LNCaP clone FGC (cell line): ENCODE data around the gene ADGRD1.

Experiments used
- DNase-seq: peaks from one replicate; pipeline ENCODE4 v3.0.0-alpha.2; 2011; ENCODE audit warnings: low read depth
- H3K4me3 ChIP-seq: 2 replicates; pipeline ENCODE4 v1.5.1; 2011; ENCODE audit warnings: mild to moderate bottlenecking, low read depth, low read length, control low read depth
- CTCF ChIP-seq: IDR thresholded peaks from 2 replicates; pipeline ENCODE4 v1.5.1; 2012; ENCODE audit warnings: mild to moderate bottlenecking; ENCODE audit not compliant: control insufficient read depth, insufficient read depth; ENCODE audit errors: extremely low read depth

The ADGRD1 gene

GRCh38 chr12:131034631-131035244, 81.0 kb downstream of the ADGRD1 start:
- no peak for TF ChIP-seq CTCF
- no peak overlapping the region for H3K4me3 ChIP-seq

GRCh38 chr12:131035245-131035681, 81.6 kb downstream of the ADGRD1 start:
- DNase-seq = no peak
- TF ChIP-seq CTCF = no peak
- H3K4me3 ChIP-seq = no peak overlapping the region

More at GRCh38 chr12:131034631-131035244, 81.0 kb downstream of the ADGRD1 start:
- DNase-seq = no peak

GRCh38 chr12:131038159-131038558, 84.5 kb downstream of the ADGRD1 start:
- DNase-seq = no peak
- TF ChIP-seq CTCF = no peak
- H3K4me3 ChIP-seq = no peak overlapping the region

GRCh38 chr12:131038961-131039950, 85.5 kb downstream of the ADGRD1 start:
- no peak overlapping the region for H3K4me3 ChIP-seq
- no peak for DNase-seq
- TF ChIP-seq CTCF = no peak

GRCh38 chr12:131040491-131040890, 86.8 kb downstream of the ADGRD1 start:
- no peak for TF ChIP-seq CTCF
- no peak overlapping the region for H3K4me3 ChIP-seq
- no peak for DNase-seq

GRCh38 chr12:131041216-131041967, 87.7 kb downstream of the ADGRD1 start:
- no peak overlapping the region for H3K4me3 ChIP-seq
- DNase-seq = no peak
- TF ChIP-seq CTCF = no peak
